H1 (cell line): Measurements from ENCODE around the gene MAPKAP1. TPM values are rescaled to one million over a fixed set of nuclear protein-coding genes. Genes with fewer than 3 reads are reported as not detected.

Experiments used
- ASH2L ChIP-seq: fragments of 200-600, 300-600 bp; sonication (generic); IDR thresholded peaks from one replicate; pipeline ENCODE4 v1.7.1; 2017; ENCODE audit warnings: low read length
- BACH1 ChIP-seq: IDR thresholded peaks from 2 replicates; pipeline ENCODE4 v1.6.1; 2012; ENCODE audit warnings: low read length, improper control_type of control experiment
- BCL11A ChIP-seq, 2 experiments: IDR thresholded peaks; one replicate each; pipeline ENCODE4 v1.6.1; 2011; ENCODE audit warnings: low read depth in 2 of 2, low read length in 2 of 2, mild to moderate bottlenecking in 2 of 2
- CREB1 ChIP-seq: IDR thresholded peaks from 2 replicates; pipeline ENCODE4 v1.6.1; 2012; ENCODE audit warnings: inconsistent platforms
- E2F6 ChIP-seq: IDR thresholded peaks from 2 replicates; pipeline ENCODE4 v1.6.1; 2012; ENCODE audit warnings: inconsistent platforms
- EP300 ChIP-seq, 2 experiments: IDR thresholded peaks; 1 replicate in 1 of 2; 2 replicates in 1 of 2; pipeline ENCODE4 v1.6.1; 2011 to 2012; ENCODE audit warnings: low read depth in 2 of 2, low read length in 2 of 2, mild to moderate bottlenecking in 2 of 2, borderline replicate concordance in 1 of 2, inconsistent platforms in 1 of 2, moderate library complexity in 1 of 2
- EZH2 ChIP-seq: fragments of 200-600 bp; sonication (generic); IDR thresholded peaks from 2 replicates; pipeline ENCODE4 v1.7.1; 2012; ENCODE audit warnings: low read depth, mild to moderate bottlenecking, moderate library complexity, low read length, inconsistent platforms; ENCODE audit not compliant: severe bottlenecking
- GABPA ChIP-seq: IDR thresholded peaks from 2 replicates; pipeline ENCODE4 v1.6.1; 2011; ENCODE audit warnings: mild to moderate bottlenecking, low read length, moderate library complexity, borderline replicate concordance; ENCODE audit not compliant: insufficient read depth
- HDAC2 ChIP-seq, 2 experiments: fragments of 300-600 bp in 1 of 2; sonication (generic) in 1 of 2; IDR thresholded peaks; 2 replicates each; pipeline ENCODE4 v1.6.1; 2011 to 2012; ENCODE audit warnings: low read depth in 2 of 2, low read length in 2 of 2, mild to moderate bottlenecking in 2 of 2, moderate library complexity in 2 of 2, borderline replicate concordance in 1 of 2, inconsistent platforms in 1 of 2
- JUND ChIP-seq: IDR thresholded peaks from 2 replicates; pipeline ENCODE4 v1.6.1; 2011; ENCODE audit warnings: mild to moderate bottlenecking, improper control_type of control experiment, low read length
- KDM4A ChIP-seq: IDR thresholded peaks from one replicate; pipeline ENCODE4 v1.7.1; 2012; ENCODE audit warnings: low read depth, mild to moderate bottlenecking, moderate library complexity, low read length, inconsistent platforms; ENCODE audit not compliant: severe bottlenecking
- KDM5A ChIP-seq: fragments of 200-600 bp; IDR thresholded peaks from 2 replicates; pipeline ENCODE4 v1.7.1; 2012; ENCODE audit warnings: mild to moderate bottlenecking, low read length, inconsistent platforms, mixed read lengths
- MAX ChIP-seq: IDR thresholded peaks from 2 replicates; pipeline ENCODE4 v1.6.1; 2012; ENCODE audit warnings: inconsistent platforms
- POLR2AphosphoS5 ChIP-seq: IDR thresholded peaks from 2 replicates; pipeline ENCODE4 v1.6.1; 2011; ENCODE audit warnings: low read depth, low read length
- POU5F1 ChIP-seq: IDR thresholded peaks from 2 replicates; pipeline ENCODE4 v1.6.1; 2011; ENCODE audit warnings: low read depth, mild to moderate bottlenecking, low read length, moderate library complexity
- RBBP5 ChIP-seq: IDR thresholded peaks from 2 replicates; pipeline ENCODE4 v1.7.1; 2012; ENCODE audit warnings: low read depth, mild to moderate bottlenecking, inconsistent platforms, low read length, moderate library complexity, borderline replicate concordance
- RFX5 ChIP-seq: IDR thresholded peaks from 2 replicates; pipeline ENCODE4 v1.6.1; 2011; ENCODE audit warnings: low read depth, low read length, improper control_type of control experiment, borderline replicate concordance
- SIRT6 ChIP-seq: IDR thresholded peaks from one replicate; pipeline ENCODE4 v1.7.1; 2012; ENCODE audit warnings: low read length, inconsistent platforms
- SP4 ChIP-seq: IDR thresholded peaks from 2 replicates; pipeline ENCODE4 v1.6.1; 2012; ENCODE audit warnings: low read length, inconsistent platforms
- TAF1 ChIP-seq: IDR thresholded peaks from 2 replicates; pipeline ENCODE4 v1.6.1; 2011; ENCODE audit warnings: mild to moderate bottlenecking, low read depth, low read length
- TAF7 ChIP-seq: optimal IDR thresholded peaks from 2 replicates; pipeline ENCODE3; 2011; ENCODE audit warnings: low read depth, mild to moderate bottlenecking, inconsistent platforms, low read length, moderate library complexity, borderline replicate concordance
- TBP ChIP-seq: IDR thresholded peaks from 2 replicates; pipeline ENCODE4 v1.6.1; 2011; ENCODE audit warnings: low read depth, low read length, improper control_type of control experiment
- TCF12 ChIP-seq: IDR thresholded peaks from 2 replicates; pipeline ENCODE4 v1.6.1; 2011; ENCODE audit warnings: low read depth, mild to moderate bottlenecking, low read length
- YY1 ChIP-seq: IDR thresholded peaks from 2 replicates; pipeline ENCODE4 v1.6.1; 2011; ENCODE audit warnings: low read depth, mild to moderate bottlenecking, low read length
- polyA plus RNA-seq, 7 experiments: library from polyadenylated mRNA; depleted of rRNA in 3 of 7; stranded (reverse) in 5 of 7; unstranded in 2 of 7; fragments of >200 nt in 5 of 7; fragments of 200-250 nt in 2 of 7; gene quantifications; 1 replicate in 5 of 7; 2 replicates in 1 of 7; 4 replicates in 1 of 7; pipeline versions ENCODE4 v1.2.1 to v1.2.3, GENCODE V29; 2011 to 2013; ENCODE audit warnings: missing spikeins in 2 of 7, mixed read lengths in 2 of 7
- total RNA-seq: library from RNA; stranded (reverse); fragmentation: NEBNext Ultra II Directional; extraction: Animal tissue kit (Norgen Biotek cat#: 25700); gene quantifications from 2 replicates; pipeline ENCODE4 v1.2.1, GENCODE V29; 2021

The MAPKAP1 gene
- total and polyA plus RNA-seq, 2 of the 8 experiments (the other 6 are each of a cell fraction or from before 2014, with no cell fraction given) = 79.2 to 140 TPM

GRCh38 chr9:125706651-125707471 is at the start of gene MAPKAP1 (continued):
- TF ChIP-seq BCL11A (IDR thresholded peaks at IDR 0.05; ENCODE audit: low read depth in 2 of 2, low read length in 2 of 2) (no peak), YY1 (no peak), POU5F1 (no peak), TCF12 (no peak), TAF7 (peak; percentile 87), KDM4A (peak; percentile 97), GABPA (peak; percentile 95), EP300 (IDR thresholded peaks at IDR 0.05; ENCODE audit: borderline replicate concordance in 1 of 2, low read depth in 2 of 2, low read length in 2 of 2) (no peak), ASH2L (peak; percentile 95), TBP (peak; percentile 76), CREB1 (no peak), TAF1 (peak; percentile 84), RFX5 (no peak), E2F6 (no peak), BACH1 (no peak; the same call in 1 of the 2 replicates), KDM5A (no peak), HDAC2 (IDR thresholded peaks at IDR 0.05; ENCODE audit: borderline replicate concordance in 1 of 2, low read depth in 2 of 2, low read length in 2 of 2) (peak in 1 of 2 experiments; percentile 92; a peak in 2 of 4 replicates), EZH2 (no peak), POLR2AphosphoS5 (peak; percentile 48; the same call in 1 of the 2 replicates), SIRT6 (no peak), RBBP5 (peak; percentile 92), JUND (no peak), SP4 (no peak), MAX (no peak)
